HG02943 (cell line): ENCODE data around the gene GRIK3.

Experiments
- ATAC-seq: cut with Tn5 transposase; IDR thresholded peaks from one replicate; pipeline ENCODE4 v1.9.1; 2021; ENCODE audit warnings: mild to moderate bottlenecking, low read depth, moderate library complexity; ENCODE audit not compliant: unreplicated experiment

The GRIK3 gene

DNA sequence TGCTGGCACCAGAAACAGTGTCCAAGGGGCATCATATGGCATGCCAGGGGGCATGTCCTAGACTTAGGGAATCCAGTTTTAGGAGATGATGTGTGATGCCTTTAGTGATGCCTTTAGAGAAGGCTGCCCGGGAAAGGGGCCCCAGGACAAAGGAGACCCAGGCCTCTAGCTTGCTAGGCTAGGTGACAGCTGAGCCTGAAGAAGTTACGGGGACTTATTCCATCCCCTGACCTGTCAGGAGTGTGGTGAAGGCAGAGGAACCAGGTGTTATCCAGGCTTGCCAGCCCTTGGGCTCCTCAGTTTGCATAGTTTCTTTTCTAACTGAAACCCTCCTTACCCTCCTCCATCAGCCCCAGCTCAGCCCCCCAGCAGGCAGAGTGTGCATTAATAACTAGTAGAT, 281.9 kb downstream of the GRIK3 start:
- no peak for ATAC-seq

- ATAC-seq = no peak
Observed at GRCh38 chr1:36751525-36751924, 282.8 kb downstream of the GRIK3 start.

GRCh38 chr1:36748466-36748865, 285.8 kb downstream of the GRIK3 start:
- ATAC-seq = no peak
